GM21619 (cell line): ENCODE data around the gene CYP2S1.

Experiments
- ATAC-seq: cut with Tn5 transposase; IDR thresholded peaks from one replicate; pipeline ENCODE4 v1.9.1; 2021; ENCODE audit not compliant: unreplicated experiment

The CYP2S1 gene

DNA sequence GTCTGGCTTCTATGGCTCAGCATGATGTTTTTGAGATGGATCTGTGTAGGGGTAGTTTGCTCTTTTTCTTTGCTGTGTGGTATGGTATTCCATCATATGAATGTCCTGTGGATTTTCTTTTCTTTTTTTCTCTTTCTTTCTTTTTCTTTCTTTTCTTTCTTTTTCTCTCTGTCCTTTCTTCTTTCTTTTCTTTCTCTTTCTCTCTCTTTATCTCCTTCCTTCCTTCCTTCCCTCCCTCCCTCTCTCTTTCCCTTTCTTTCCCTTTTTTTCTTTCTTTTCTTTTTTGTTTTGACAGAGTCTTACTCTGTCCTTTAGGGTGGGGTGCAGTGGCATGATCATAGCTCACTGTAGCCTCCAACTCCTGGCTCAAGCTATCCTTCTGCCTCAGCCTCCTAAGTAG, 62.2 kb downstream of the CYP2S1 start:
- ATAC-seq: no peak
